GM18505 (cell line): ENCODE measurements around the gene RPS23.
A peak's percentile ranks its signal among the peaks of the same experiment; 100 is the strongest.
"Not testable (repeated sequence)": the region's sequence is repeated elsewhere in the genome, so short reads cannot be mapped to it uniquely, and the experiment has no call there.

Source experiments
- ATAC-seq: cut with Tn5 transposase; IDR thresholded peaks from one replicate; pipeline ENCODE4 v1.9.1; 2021; ENCODE audit not compliant: unreplicated experiment
- POLR2A ChIP-seq: IDR thresholded peaks from 4 replicates; pipeline ENCODE4 v1.6.1; 2011; ENCODE audit warnings: borderline replicate concordance; ENCODE audit not compliant: insufficient read depth, insufficient read length; ENCODE audit errors: extremely low read depth

Gene RPS23

DNA sequence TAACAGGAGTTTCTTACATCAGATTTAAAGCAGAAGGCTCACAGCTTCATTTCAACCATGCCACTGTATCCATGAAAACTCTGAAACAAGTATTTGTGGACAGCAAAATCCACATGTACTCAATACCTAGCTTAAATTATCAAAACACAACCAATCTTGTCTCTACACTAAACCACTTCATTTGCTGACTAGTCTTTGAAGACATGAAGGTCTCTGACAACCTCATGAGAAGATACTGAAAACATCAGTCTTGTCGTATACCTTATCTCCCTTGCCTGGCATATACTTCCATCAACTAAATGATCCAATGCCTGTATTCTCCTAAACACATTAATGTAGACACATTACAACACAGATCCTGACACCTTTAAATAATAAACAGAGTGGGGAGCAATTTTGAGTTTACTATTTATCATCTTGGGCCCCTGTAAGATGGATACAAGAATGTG is 2.9 kb downstream of the RPS23 start:
- TF ChIP-seq POLR2A: peak; percentile 56
- no peak for ATAC-seq

DNA sequence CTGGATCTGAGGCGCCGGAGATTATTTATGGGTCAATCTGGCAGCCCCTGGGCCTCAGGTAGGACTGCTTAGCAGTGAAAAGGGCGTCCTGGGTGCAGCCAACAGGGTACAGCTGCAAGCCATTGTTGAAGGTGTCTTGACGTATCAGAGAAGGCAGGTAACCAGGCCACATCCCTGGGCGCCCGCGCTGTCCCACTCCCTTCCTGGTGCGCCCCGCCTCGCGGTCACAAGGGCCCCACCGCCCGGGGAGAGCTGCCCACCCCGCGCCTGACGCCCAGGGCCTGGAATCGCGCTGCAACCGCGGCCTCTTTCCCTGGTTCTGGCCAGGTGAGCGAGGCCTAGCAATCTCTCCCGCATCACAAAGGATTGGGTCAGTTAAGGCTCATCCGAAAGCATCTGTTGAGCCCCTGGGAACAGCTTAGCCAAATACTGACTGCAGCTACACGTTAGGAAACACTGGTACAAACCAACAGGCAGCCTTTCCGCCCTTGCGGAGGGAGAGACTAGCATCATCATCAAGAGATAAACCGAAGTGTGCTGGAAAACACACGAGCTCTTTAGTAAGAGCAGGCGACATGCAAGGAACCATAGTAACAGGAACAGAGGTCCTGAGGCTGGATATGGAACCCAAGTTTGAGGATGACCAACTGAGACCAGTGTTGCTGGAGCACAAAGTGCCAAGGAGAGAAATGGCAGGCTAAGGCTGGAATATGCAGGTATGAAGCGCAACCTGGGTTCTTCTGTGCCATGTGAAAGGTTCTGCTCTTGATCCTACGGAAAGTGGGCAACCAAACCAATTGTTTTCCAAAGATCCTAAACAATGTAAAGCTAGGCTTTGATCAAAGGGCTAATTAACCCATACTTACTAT is 3.6 kb downstream of the RPS23 start:
- ATAC-seq: no peak
- peak; percentile 57 for TF ChIP-seq POLR2A

DNA sequence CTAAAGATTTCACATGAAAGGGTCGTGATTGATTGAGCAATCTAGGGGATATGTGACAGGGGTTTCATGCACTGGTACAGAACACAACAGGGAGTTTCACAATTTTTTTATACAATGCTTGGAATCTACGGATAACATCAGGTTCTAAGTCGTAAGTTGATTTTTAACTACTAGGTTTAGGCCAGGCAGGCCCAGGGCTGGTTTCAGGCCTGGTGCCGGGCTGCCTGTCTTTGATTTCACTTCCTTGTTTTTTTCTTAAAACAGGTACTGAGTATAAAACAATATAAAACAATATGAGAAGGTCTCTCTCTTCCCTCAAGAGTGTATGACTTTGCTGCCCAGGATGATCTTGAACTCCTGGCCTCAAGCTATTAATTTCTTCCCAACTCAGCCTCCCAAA is 4.7 kb downstream of the RPS23 start:
- ATAC-seq: not testable (repeated sequence)

DNA sequence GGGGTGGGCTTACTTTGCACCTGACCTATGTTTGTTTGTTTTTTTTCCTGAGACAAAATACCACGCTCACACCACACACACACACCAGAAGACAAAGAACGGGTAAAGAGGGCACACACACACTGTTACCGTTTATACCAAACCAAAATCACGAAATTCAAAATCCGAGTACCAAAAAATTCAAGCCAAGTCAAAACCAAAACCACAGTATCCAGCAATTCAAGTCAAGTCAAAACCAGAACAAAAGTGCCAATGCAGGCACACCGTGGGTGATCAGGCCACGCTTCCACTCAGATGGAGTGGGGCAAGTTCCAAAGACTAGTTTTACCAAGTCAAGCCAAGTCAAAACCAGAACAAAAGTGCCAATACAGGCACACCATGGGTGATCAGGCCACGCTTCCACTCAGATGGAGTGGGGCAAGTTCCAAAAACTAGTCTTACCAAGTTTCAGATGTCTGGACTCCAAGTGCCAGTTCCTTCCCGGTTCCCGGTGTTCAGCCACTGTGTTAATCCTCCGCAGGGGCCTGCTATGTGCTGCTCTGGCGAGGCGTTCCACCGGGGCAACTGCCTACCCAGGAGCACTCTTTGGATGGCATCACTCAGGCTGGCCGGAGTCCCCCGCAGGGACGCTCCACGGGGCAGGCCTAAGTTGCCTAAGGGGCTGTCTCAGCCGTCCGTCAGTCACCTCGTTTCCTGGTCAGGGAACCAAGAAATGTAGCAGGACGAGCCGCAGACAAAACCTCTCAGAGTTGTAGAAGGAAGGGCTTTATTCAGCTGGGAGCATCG is 5.4 kb downstream of the RPS23 start:
- not testable (repeated sequence) for ATAC-seq

DNA sequence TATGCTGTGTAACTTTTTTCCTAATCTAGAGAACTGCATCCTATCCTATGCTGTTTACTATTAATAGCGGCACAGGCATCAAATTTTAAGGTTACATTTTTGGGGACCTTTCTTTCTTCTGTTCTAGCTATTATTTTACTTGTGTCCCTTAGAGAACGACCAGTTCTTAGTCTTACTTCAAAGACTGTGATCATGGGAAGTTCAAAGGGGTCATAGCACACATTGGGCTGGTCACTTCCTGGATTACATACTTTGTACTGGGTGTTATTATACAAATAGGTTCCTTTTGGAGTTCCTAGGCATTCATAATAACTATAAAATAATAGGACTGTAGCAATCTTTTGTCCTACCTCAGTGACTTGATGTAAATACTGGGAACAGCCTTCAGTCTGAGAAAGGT is 8.8 kb downstream of the RPS23 start:
- not testable (repeated sequence) for ATAC-seq

DNA sequence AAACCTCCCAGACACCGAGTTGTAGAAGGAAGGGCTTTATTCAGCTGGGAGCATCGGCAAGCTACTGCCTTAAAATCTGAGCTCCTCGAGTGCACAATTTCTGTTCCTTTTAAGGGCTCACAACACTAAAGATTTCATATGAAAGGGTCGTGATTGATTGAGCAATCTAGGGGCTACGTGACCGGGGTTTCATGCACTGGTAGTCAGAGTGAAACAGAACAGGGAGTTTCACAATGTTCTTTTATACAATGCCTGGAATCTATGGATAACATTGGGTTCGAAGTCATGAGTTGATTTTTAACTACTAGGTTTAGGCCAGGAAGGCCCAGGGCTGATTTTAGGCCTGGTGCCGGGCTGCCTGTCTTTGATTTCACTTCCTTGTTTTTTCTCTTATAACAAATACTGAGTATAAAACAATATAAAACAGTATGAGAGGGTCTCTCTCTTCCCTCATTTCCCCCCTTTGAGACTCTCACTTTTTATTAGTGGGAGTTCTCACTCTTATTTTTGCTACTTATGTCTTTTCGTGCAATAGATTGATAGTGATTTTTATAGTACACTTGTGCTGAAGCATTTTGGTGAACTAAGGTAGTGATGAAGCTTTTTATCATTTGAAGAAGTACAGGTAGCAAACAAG is 10.7 kb downstream of the RPS23 start:
- ATAC-seq: not testable (repeated sequence)

DNA sequence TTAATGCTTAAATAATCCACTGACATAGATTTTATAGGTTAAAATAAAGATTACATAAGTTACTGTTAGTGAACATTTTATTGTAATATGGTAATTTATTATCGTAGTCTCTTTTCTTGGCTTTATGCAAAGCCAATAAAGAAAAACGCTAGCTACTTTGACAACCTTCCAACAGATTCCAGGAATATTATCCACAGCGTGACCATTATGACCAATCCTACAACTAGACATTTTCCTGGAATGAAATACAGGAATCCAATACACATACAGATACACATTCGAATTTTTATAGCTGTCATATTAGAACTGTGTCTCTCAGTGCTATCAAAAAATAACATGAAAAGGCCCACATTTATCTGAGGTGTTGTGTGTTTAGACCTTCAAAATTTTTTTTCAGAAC is 13.1 kb downstream of the RPS23 start:
- no peak for TF ChIP-seq POLR2A
- ATAC-seq: no peak

DNA sequence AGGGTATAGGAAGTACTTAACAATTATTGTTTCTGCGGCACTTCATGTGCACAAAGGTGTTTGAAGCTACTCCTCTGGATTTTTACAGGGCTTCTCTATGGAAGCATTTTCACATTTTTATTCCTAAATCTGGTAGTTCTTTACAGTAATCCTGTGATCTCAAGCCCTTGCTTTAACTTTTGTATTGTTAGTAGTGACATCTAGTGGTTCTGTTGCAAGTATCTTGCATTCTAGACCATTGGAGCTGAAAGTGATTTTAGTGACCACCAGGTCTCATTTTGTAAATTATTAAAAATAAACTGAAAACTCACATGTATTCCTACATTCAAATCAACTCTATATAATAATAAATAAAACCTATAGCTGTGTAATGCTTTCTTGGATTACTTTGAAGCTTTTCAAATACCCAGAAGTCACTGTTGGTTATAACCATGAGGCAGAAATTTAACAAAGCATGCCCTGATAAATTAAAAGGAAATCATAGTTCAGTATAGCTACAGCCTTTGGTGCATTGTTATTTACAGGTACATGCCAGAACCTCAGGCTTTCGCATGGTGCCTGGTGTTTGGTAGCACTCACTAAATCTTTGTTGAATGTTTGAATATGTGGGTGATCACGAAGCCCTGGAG is 18.9 kb downstream of the RPS23 start:
- TF ChIP-seq POLR2A: no peak
- ATAC-seq: no peak

DNA sequence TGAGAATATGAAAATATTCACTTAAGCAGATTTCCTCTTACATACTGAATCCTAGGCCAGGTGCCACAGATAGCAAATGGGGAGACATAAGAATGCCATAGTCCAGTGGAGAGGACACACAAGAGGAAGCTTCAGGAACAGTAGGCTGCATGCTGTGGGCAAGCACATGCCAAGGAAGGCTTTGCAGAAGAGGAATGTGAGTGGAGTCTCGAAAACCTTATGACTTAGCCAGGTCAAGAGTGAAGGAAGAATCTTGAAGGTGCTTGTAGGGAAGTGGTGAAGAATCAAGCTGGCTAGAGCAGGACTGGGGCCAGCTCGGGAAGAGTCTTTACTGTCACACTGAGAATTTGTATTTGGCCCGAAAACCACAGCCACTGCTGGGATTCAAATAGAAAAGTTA is 20.4 kb downstream of the RPS23 start:
- TF ChIP-seq POLR2A: no peak
- ATAC-seq: no peak

DNA sequence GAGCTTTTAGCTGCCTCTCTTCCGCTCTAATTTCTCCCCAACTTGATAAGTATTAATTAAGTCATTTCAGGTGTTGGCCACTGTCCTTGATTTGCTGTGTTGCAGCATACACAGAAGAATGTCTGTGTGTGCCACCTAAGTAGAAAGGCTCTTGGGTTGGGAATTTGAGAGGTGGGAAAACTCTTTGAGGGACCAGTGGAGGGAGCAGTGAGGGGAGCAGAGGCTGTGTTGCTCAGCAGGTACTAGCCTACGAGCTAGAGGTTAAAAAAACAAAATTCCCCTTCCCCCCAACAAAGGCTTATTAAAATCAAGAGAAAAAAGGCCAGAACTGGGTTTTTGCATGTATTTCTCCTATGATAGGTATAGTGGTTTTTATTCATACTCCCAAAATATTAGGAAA is 20.9 kb downstream of the RPS23 start:
- ATAC-seq: no peak
- TF ChIP-seq POLR2A: no peak

DNA sequence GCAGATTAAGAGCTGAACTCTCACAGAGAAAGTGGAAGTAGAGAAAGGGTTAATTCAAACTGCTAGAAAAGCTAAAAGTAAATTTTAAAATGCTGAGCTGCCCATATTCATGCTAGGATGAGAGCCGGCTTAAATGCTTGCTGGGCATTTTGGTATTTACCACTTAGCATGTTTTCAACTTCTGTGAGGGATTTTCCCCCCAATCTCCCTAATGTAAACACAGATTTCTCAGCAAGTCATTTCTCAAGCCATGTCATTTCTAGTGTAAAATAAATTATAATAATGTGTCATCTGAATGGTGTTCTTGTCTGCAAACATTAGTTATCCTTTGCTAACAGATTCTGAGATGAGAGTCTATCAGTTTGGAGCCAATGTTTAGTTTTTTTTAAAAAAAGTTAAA is 22.3 kb downstream of the RPS23 start:
- ATAC-seq: no peak
- TF ChIP-seq POLR2A: no peak

DNA sequence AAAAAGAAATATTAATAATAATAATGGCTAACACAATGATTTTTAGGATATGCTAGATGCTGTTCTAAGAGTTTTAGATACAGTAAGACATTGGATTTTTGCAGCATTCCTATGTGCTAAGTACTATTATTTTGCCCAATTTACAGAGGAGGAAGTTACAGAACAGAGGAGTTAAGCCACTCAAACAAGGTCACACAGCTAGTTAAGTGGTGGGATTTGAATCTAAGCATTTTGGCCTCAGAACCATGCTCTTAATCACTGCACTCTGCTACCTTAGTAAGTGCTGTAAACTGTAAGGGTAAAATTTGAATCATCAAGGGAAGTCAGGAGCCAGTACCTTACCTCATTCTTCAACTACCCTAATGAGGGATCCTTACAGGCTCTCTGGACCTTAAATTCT is 25.4 kb downstream of the RPS23 start:
- TF ChIP-seq POLR2A: no peak
- no peak for ATAC-seq

DNA sequence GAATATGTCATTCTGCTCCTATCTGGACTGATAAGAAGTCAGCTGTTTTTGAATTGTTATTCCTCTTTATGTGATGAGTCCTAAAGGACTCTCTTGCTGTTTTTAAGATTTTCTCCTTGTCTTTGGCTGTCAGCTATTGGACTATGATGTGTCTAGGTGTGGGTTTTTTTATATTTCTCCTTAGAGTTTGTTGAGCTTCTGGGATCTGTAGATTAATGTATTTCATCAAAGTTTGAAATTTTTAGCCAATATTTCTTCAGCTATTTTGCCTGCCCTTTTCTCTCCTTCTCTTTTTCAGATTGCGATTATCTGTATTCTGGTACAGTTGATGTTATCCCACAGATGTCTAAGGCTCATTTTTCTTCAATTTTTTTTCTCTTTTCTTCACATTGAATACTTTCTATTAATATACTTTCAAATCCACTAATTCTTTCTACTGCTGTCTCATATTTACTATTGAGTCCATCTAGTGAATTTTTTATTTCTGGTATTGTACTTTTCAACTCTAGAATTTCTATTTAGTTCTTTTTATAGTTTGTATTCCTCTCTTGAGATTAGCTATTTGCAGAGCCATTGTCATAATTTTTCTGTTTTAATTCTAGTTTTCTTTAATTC is 31.1 kb downstream of the RPS23 start:
- no peak for ATAC-seq
- no peak for TF ChIP-seq POLR2A
